ENCODE measurements around the gene KRT1.

Gene KRT1

GRCh38 chr12:52697058-52697582 lies 16.9 kb upstream of the KRT1 start:
- no peak for DNase-seq

- no peak for DNase-seq
Observed at GRCh38 chr12:52696588-52696987, 16.4 kb upstream of the KRT1 start.

GRCh38 chr12:52695039-52695438 lies 14.8 kb upstream of the KRT1 start:
- no peak for DNase-seq

GRCh38 chr12:52694151-52694550 lies 13.9 kb upstream of the KRT1 start:
- DNase-seq: no peak

- DNase-seq: no peak
Observed at GRCh38 chr12:52693261-52693660, 13.1 kb upstream of the KRT1 start.

GRCh38 chr12:52692254-52692653 lies 12.0 kb upstream of the KRT1 start:
- no peak for DNase-seq

GRCh38 chr12:52691841-52692150 lies 11.6 kb upstream of the KRT1 start:
- no peak for DNase-seq

- DNase-seq: peak; percentile 24
Observed at GRCh38 chr12:52691076-52691840, 11.1 kb upstream of the KRT1 start.

- no peak for DNase-seq
Observed at GRCh38 chr12:52690351-52691075, 10.3 kb upstream of the KRT1 start.

- DNase-seq: no peak
Observed at GRCh38 chr12:52689936-52690335, 9.7 kb upstream of the KRT1 start.

GRCh38 chr12:52689239-52689638 lies 9.0 kb upstream of the KRT1 start:
- DNase-seq: no peak

- no peak for DNase-seq
Observed at GRCh38 chr12:52688481-52688880, 8.3 kb upstream of the KRT1 start.

- peak; percentile 71 for DNase-seq
Observed at GRCh38 chr12:52687497-52688385, 7.5 kb upstream of the KRT1 start.

- no peak for DNase-seq
Observed at GRCh38 chr12:52686756-52687487, 6.7 kb upstream of the KRT1 start.

GRCh38 chr12:52686063-52686462 lies 5.9 kb upstream of the KRT1 start:
- DNase-seq: no peak

- DNase-seq: no peak
Observed at GRCh38 chr12:52685406-52685890, 5.2 kb upstream of the KRT1 start.

- no peak for DNase-seq
Observed at GRCh38 chr12:52684431-52684830, 4.2 kb upstream of the KRT1 start.

- DNase-seq: no peak
Observed at GRCh38 chr12:52683575-52684300, 3.5 kb upstream of the KRT1 start.

GRCh38 chr12:52682938-52683574 lies 2.8 kb upstream of the KRT1 start:
- DNase-seq: no peak

GRCh38 chr12:52682381-52682660 lies 2.1 kb upstream of the KRT1 start:
- no peak for DNase-seq
